GM18951 (cell line): ENCODE results near the gene MICAL3.
"Not testable (repeated sequence)": the region's sequence is repeated elsewhere in the genome, so short reads cannot be mapped to it uniquely, and the experiment has no call there.

ENCODE experiments used
- POLR2A ChIP-seq: IDR thresholded peaks from 4 replicates; pipeline ENCODE4 v1.6.1; 2011; ENCODE audit warnings: mild to moderate bottlenecking; ENCODE audit not compliant: insufficient read length, insufficient read depth; ENCODE audit errors: extremely low read depth
- in situ Hi-C: fragments of 300-500 bp; cut with MboI; formaldehyde crosslinking; loops from one replicate; pipeline ENCODE4 v1.12.0; 2022; ENCODE audit warnings: low sequenced_read_pairs, mixed read lengths, inconsistent platforms; ENCODE audit not compliant: unreplicated experiment

MICAL3 gene

GRCh38 chr22:18028817-18029527 lies 4.6 kb upstream of the MICAL3 start:
- TF ChIP-seq POLR2A = no peak
- in situ Hi-C loops = no loop called here

DNA sequence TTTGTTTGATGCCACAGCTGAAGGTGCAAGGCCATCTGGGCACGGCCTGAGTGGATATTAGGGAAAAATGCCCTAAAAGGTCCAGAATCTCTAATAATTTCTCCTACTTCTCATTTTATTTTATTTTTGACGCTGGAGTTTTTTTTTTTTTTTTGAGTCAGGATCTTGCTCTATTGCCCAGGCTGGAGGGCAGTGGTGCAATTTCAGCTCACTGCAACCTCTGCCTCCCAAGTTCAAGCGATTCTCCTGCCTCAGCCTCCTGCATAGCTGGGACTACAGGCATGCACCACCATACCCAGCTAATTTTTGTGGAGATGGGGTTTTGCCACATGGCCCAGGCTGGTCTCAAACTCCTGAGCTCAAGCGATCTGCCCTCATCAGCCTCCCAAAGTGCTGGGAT lies 1.5 kb upstream of the MICAL3 start:
- in situ Hi-C loops = not testable (repeated sequence)

GRCh38 chr22:18024956-18025720 lies 777 bp upstream of the MICAL3 start:
- TF ChIP-seq POLR2A = no peak
- in situ Hi-C loops = no loop called here

- no peak for TF ChIP-seq POLR2A
- in situ Hi-C loops = no loop called here
Observed at GRCh38 chr22:18023509-18024275, 669 bp downstream of the MICAL3 start.

GRCh38 chr22:18022876-18023275 lies 1.5 kb downstream of the MICAL3 start:
- no peak for TF ChIP-seq POLR2A
- in situ Hi-C loops = no loop called here

GRCh38 chr22:18021431-18021830 lies 2.9 kb downstream of the MICAL3 start:
- in situ Hi-C loops = no loop called here
- no peak for TF ChIP-seq POLR2A

DNA sequence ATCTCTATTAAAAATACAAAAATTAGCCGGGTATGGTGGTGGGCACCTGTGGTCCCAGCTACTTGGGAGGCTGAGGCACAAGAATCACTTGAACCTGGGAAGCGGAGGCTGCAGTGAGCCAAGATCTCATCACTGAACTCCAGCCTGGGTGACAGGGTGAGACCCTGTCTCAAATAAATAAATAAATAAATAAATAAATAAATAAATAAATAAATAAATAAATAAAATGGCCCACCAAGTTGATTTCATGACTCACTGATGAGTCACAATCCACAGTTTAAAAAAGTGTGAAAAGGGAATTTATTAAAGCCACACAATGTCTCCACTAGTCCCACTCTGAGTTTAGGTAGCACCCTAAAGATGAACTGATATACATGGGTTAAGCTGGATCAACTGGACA lies 3.6 kb downstream of the MICAL3 start:
- in situ Hi-C loops = not testable (repeated sequence)

DNA sequence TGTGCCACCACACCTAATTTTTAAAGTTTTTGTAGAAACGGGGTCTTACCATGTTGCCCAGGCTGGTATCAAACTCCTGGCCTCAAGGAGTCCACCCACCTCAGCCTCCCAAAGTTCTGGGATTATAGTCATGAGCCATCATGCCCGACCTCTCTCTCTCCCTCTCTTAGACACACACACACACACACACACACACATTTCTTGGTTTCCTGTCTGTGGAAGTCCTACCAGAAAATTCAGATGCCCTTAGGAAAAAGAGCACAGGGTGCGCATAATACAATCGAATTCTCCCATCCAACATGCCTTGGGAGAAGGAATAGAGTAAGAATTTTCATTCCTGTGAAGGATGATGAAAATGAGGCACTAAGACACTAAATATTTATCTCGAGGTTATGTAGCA lies 10.4 kb downstream of the MICAL3 start:
- TF ChIP-seq POLR2A = no peak
- in situ Hi-C loops = no loop called here

GRCh38 chr22:18013436-18013835 lies 10.9 kb downstream of the MICAL3 start:
- in situ Hi-C loops = no loop called here
- TF ChIP-seq POLR2A = no peak

DNA sequence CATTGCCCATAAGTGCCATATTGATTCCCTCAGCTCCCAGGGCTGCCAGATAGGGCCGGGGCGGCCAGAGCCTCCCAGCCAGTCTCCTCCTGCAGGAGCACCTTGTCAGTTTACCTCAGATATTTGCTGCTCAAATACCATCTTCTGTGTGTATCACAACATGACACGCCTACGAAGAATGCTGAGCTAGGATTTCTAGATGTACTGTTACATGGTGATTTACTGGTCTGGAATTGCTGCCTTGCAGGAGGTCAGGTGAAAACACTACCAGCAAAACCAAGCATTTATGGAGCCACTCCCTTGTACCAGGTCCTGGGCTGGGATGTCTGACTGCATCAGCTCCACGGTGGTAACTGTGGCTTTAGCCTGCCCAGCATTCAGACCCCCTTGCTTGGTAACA lies 11.8 kb downstream of the MICAL3 start:
- in situ Hi-C loops = no loop called here
- TF ChIP-seq POLR2A = no peak

GRCh38 chr22:18010266-18010665 lies 14.1 kb downstream of the MICAL3 start:
- no peak for TF ChIP-seq POLR2A
- in situ Hi-C loops = no loop called here

GRCh38 chr22:18008136-18008535 lies 16.2 kb downstream of the MICAL3 start:
- no peak for TF ChIP-seq POLR2A
- in situ Hi-C loops = no loop called here

DNA sequence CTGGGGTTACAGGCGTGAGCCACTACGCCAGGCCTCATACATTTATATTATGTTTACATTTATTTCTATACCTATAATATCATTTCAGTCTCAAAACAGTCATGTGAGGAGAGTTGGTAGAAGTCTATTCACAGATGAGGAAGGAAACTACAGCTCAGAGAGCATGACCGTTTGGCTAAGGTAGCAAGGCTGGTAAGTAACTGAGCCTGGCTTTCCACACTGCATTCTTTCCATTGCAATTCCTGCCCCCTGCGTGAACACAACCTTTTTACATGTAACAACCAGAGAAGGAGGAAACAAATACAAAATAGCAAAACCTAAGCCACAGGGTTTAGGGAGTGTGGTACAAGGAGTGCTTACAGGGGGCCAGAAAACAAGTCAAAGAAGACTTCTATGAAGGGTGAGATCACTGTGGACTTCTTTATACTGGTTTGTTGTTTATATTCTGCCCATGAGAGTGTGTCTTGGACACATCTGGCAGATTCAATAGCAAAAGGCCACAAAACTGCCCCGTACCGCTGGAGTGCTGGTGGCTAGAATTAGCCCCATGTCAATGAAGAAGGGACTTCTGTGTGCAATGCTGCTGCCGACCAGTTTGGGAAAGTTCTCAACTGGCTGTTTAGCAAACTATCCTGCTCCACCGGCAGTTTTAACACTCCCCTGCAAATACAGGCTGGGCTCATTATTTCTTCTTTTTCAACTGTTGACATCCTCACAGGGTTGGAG lies 19.0 kb downstream of the MICAL3 start:
- in situ Hi-C loops = no loop called here
- no peak for TF ChIP-seq POLR2A

- in situ Hi-C loops = not testable (repeated sequence)
Observed at GRCh38 chr22:18001894-18002315, 22.5 kb downstream of the MICAL3 start.
